Measurements from ENCODE around the gene USP50. TPM values are rescaled to one million over a fixed set of nuclear protein-coding genes. Genes with fewer than 3 reads are reported as not detected.

Gene USP50
- total and polyA plus RNA-seq, 2 of the 13 experiments (the other 11 are each of a cell fraction or from before 2014, with no cell fraction given), result 0.86 TPM; not detected in 1

GRCh38 chr15:50471072-50471471, 75.4 kb downstream of the USP50 start:
- FAIRE-seq (no peak), ATAC-seq (no peak), DNase-seq (ENCODE audit: low spot score) (no peak)
- Histone ChIP-seq H2AFZ (ENCODE audit: low read length) (no peak overlapping the region), H3K4me1 (ENCODE audit: insufficient read depth, low read length) (no peaks in the 10 kb centered on the region), H3K36me3 (replicated peaks in 1 of 2; ENCODE audit: control insufficient read depth in 1 of 2, insufficient read depth in 2 of 2, low read length in 2 of 2) (peaks cover 6 to 34% of the 10 kb centered on the region in 2 experiments; a peak in 4 of 5 replicates), H3K27me3 (ENCODE audit: control insufficient read depth in 1 of 2, insufficient read depth in 2 of 2, low read length in 2 of 2) (no peaks in the 10 kb centered on the region), H3K4me3 (replicated peaks in 1 of 3; ENCODE audit: insufficient read depth in 1 of 3, low read depth in 2 of 3, low read length in 3 of 3) (no peak overlapping the region), H3K9ac (ENCODE audit: insufficient read depth, low read depth, low read length) (no peak overlapping the region), H3K27ac (ENCODE audit: extremely low read length, insufficient read depth, low read length) (no peak overlapping the region), H4K20me1 (ENCODE audit: insufficient read depth, low read length) (no peaks in the 10 kb centered on the region), H3K79me2 (ENCODE audit: insufficient read depth, low read length) (no peaks in the 10 kb centered on the region), H3K9me3 (ENCODE audit: low read length) (no peaks in the 10 kb centered on the region), H3K4me2 (ENCODE audit: low read depth, low read length) (no peak overlapping the region)
- BruUV-seq (replicated peaks), result no TSS peak
- TF ChIP-seq HINFP (CRISPR knock-in tag; IDR thresholded peaks at IDR 0.05; ENCODE audit: low read depth) (no peak), GTF2F1 (IDR thresholded peaks at IDR 0.05; ENCODE audit: low read length) (no peak), NFE2 (CRISPR knock-in tag; IDR thresholded peaks at IDR 0.05) (no peak), MBNL3 (CRISPR knock-in tag; conservative IDR thresholded peaks at IDR 0.05) (no peak), PITX1 (CRISPR knock-in tag; IDR thresholded peaks at IDR 0.05) (no peak), GATAD2A (CRISPR knock-in tag; IDR thresholded peaks at IDR 0.05) (no peak), JUN (CRISPR knock-in tag; IDR thresholded peaks at IDR 0.05) (no peak)
- intact Hi-C loops (cut with micrococcal nuclease; ENCODE audit: unreplicated experiment) (no loop called here), in situ Hi-C loops (cut with HindIII; ENCODE audit: extremely low pct_ligation_motif_present, low pct_unique_long_range_greater_than_20kb) (no loop called here)
- ChIA-PET POLR2A (no interaction called here), CTCF (ENCODE audit: low intra/inter-chr PET ratio, low total read pairs) (no interaction called here)
- WGBS (ENCODE audit: low lambda C conversion rate), result 96% methylated on average over 2 of the region's 2 CpGs
